Right lobe of liver (tissue), 6 donors: ENCODE data around the gene NEURL2. TPM values are rescaled to one million over a fixed set of nuclear protein-coding genes. Genes with fewer than 3 reads are reported as not detected.

ENCODE experiments used
- ATAC-seq, 4 donors: fragments of 200-7000 bp; cut with Tn5 transposase; one replicate each; pipeline ENCODE4 v1.9.1; 2020; ENCODE audit warnings: mild to moderate bottlenecking in 4 of 4, moderate library complexity in 4 of 4
- DNase-seq, 3 donors: peaks; one replicate each; pipeline ENCODE4 v3.0.0-alpha.2; 2020
- H3K27ac ChIP-seq, 3 donors: fragments of 200-600 bp; one replicate each; pipeline ENCODE4 v1.8.0; 2022
- H3K27me3 ChIP-seq, 2 donors: fragments of 200-600 bp; one replicate each; pipeline ENCODE4 v1.8.0; 2022
- H3K36me3 ChIP-seq, 4 donors: fragments of 200-600 bp; sonication (generic) in 1 of 4; one replicate each; pipeline versions ENCODE4 v1.5.1 to v1.8.0; 2017 to 2022; ENCODE audit warnings: control low read depth in 1 of 4
- H3K4me1 ChIP-seq, 4 donors: fragments of 200-600 bp; sonication (generic) in 1 of 4; one replicate each; pipeline versions ENCODE4 v1.5.1 to v1.8.0; 2017 to 2022; ENCODE audit warnings: control low read depth in 1 of 4
- H3K4me3 ChIP-seq, 3 donors: fragments of 200-600 bp; one replicate each; pipeline ENCODE4 v1.8.0; 2022
- H3K9me3 ChIP-seq, 4 donors: fragments of 200-600 bp; sonication (generic) in 1 of 4; one replicate each; pipeline versions ENCODE4 v1.5.1 to v1.8.0; 2017 to 2022; ENCODE audit warnings: control low read depth in 1 of 4
- POLR2A ChIP-seq: fragments of 450-650 bp; IDR thresholded peaks from one replicate; pipeline ENCODE4 v1.6.1; 2017; ENCODE audit warnings: antibody characterized with exemption, mild to moderate bottlenecking
- WGBS: methylation state at CpG from one replicate; pipeline ENCODE4 v1.1.6; 2018; ENCODE audit warnings: low coverage, low lambda C conversion rate; ENCODE audit not compliant: insufficient coverage; ENCODE audit errors: missing lambda C conversion rate; 5-methylcytosine and 5-hydroxymethylcytosine counted together
- intact Hi-C, 2 donors: fragments of 100-400 bp; cut with DNase I; formaldehyde crosslinking; loops; one replicate each; pipeline versions ENCODE4 v1.11.2 to v1.14.1; 2022
- total RNA-seq, 6 experiments: library from RNA; depleted of rRNA in 2 of 6; stranded (reverse); fragments of >200 nt in 2 of 6; fragmentation: NEBNext Ultra II Directional in 3 of 6; extraction: Animal tissue kit (Norgen Biotek cat#: 25700) in 3 of 6; gene quantifications; one replicate each; pipeline versions ENCODE4 v1.1.0 to v1.2.4, GENCODE V29; 2016 to 2023
- TF ChIP-seq, protein P1 (sequence below), 4 donors: fragments of 200-600 bp in 3 of 4; fragments of 450-650 bp in 1 of 4; IDR thresholded peaks; one replicate each; pipeline versions ENCODE4 v1.5.1 to v1.8.0; 2016 to 2022; ENCODE audit warnings: antibody characterized with exemption in 4 of 4, mild to moderate bottlenecking in 2 of 4
- donor health status: DM: no; HTN: yes; CAD: no.
- donor health status: DM: no; HTN: no; CAD: no.
- donor health status: DM: no; HTN: no; CAD: no.
- donor health status: DM: no; HTN: yes; CAD: no.
- donor health status: DM: no; HTN: yes; CAD: no.

The NEURL2 gene
- total RNA-seq, 6 experiments from 2014 or later, result 3.6 to 8.8 (median 5.4) TPM

DNA sequence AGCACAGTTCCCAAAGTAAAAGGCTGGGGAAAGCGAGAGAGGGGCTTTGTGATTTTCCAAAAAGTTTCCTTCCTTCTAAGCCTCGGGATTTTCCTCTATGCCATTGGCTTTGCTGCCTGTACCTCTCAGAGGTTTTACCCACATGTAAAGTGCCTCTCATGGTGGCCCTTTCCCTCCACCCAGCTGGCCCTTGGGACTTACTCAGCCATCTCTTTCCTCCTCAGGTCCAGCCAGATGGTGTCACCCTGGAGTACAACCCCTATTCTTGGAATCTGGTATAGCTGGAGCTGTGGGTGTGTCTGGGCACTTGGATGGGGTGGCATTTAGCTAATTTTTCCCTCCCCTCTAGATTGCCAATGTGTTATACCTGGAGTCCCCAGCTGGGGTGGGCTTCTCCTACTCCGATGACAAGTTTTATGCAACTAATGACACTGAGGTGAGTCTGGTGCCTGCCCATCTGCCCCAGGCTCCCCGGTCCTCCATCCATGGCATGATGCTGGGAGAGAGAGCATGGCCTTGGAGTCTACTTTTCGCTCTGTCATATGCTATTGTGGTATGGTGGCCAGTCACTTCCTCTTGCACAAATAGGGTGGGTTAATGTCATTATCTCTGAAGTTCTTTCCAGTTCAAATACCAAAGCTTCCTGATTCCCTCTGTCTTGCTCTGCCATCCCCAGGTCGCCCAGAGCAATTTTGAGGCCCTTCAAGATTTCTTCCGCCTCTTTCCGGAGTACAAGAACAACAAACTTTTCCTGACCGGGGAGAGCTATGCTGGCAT lies 1.2 kb upstream of the NEURL2 start:
- WGBS, result 56% methylated on average over 8 of the region's 9 CpGs
- peak in 1 of 4 donors; percentile 23 for ATAC-seq

GRCh38 chr20:45890077-45890984 lies 677 bp downstream of the NEURL2 start:
- H3K4me3 ChIP-seq, result peak overlapping the region; percentile 75 to 93 (median 77)
- intact Hi-C loops, result loop anchor here in 1 of 2 donors (10.0 kb wide), 1 partner anchor 54 kb away; no protein-coding TSS in a partner anchor
- ATAC-seq (peak; percentile 71 to 81 (median 77)), DNase-seq (peak; percentile 82 to 87 (median 86))
- peak overlapping the region; percentile 75 to 82 (median 81) for H3K27ac ChIP-seq
- H3K9me3 ChIP-seq, result no peaks in the 10 kb centered on the region
- no peaks in the 10 kb centered on the region for H3K27me3 ChIP-seq
- peak; percentile 28 for TF ChIP-seq POLR2A
- TF ChIP-seq, protein P1, sequence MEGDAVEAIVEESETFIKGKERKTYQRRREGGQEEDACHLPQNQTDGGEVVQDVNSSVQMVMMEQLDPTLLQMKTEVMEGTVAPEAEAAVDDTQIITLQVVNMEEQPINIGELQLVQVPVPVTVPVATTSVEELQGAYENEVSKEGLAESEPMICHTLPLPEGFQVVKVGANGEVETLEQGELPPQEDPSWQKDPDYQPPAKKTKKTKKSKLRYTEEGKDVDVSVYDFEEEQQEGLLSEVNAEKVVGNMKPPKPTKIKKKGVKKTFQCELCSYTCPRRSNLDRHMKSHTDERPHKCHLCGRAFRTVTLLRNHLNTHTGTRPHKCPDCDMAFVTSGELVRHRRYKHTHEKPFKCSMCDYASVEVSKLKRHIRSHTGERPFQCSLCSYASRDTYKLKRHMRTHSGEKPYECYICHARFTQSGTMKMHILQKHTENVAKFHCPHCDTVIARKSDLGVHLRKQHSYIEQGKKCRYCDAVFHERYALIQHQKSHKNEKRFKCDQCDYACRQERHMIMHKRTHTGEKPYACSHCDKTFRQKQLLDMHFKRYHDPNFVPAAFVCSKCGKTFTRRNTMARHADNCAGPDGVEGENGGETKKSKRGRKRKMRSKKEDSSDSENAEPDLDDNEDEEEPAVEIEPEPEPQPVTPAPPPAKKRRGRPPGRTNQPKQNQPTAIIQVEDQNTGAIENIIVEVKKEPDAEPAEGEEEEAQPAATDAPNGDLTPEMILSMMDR (IDR thresholded peaks at IDR 0.05), result peak; percentile 53 to 75 (median 73)
- peaks cover 0 to 38% (median 6%) of the 10 kb centered on the region in 4 donors for H3K4me1 ChIP-seq
- under 1% methylated on average over 26 of the region's 79 CpGs for WGBS
- peaks cover 0 to 21% (median 9%) of the 10 kb centered on the region in 4 donors for H3K36me3 ChIP-seq

More for the DNA sequence above, 1.2 kb upstream of the NEURL2 start:
- peaks cover 0 to 34% (median 17%) of the 10 kb centered on the region in 4 donors for H3K36me3 ChIP-seq
- H3K27ac ChIP-seq, result peak overlapping the region in 2 of 3 donors; percentile 81 to 82
- no peak for DNase-seq
- H3K4me1 ChIP-seq, result peaks cover 0 to 38% (median 6%) of the 10 kb centered on the region in 4 donors
- H3K4me3 ChIP-seq, result peak overlapping the region; percentile 75 to 93 (median 77)
- no peaks in the 10 kb centered on the region for H3K27me3 ChIP-seq
- intact Hi-C loops, result loop anchor here in 1 of 2 donors (10.0 kb wide), 1 partner anchor 53 kb away; no protein-coding TSS in a partner anchor
- TF ChIP-seq POLR2A, result no peak
- TF ChIP-seq, protein P1 (IDR thresholded peaks at IDR 0.05), result peak in 1 of 4 donors; percentile 6
- no peaks in the 10 kb centered on the region for H3K9me3 ChIP-seq

DNA sequence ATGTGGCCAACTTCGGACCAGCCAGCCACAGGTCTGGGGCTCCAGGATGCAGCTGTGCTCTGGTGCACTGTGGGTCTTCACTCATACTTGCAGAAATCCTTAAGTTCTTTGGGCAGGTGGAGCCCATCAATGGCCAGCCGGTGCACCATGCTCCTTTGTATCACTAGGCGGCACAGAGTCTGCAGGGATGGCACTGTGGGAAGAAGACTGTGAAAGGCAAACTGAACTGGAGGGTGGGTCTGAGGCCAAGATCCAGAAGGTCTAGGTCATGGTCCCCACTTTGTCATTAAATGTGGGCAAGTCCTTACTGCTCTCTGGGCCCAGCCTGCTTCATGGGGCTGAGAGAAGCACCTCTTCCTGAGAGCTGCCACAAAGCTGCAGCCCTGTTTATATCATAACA lies 2.3 kb downstream of the NEURL2 start:
- TF ChIP-seq POLR2A, result no peak
- TF ChIP-seq, protein P1 (IDR thresholded peaks at IDR 0.05), result no peak
- intact Hi-C loops, result loop anchor here in 1 of 2 donors (10.0 kb wide), 1 partner anchor 76 kb away; no protein-coding TSS in a partner anchor
- no peak for DNase-seq
- H3K4me3 ChIP-seq, result no peak overlapping the region
- H3K36me3 ChIP-seq, result peaks cover 0 to 9% (median under 1%) of the 10 kb centered on the region in 4 donors
- no peaks in the 10 kb centered on the region for H3K27me3 ChIP-seq
- no peak overlapping the region for H3K27ac ChIP-seq
- H3K4me1 ChIP-seq, result peaks cover 0 to 38% (median 6%) of the 10 kb centered on the region in 4 donors
- H3K9me3 ChIP-seq, result no peaks in the 10 kb centered on the region
- no peak for ATAC-seq
- whole genome bisulfite sequencing, result no CpG with 5 or more reads among the region's 3 CpGs

- no peak within 1 kb of the TSS for H3K27ac ChIP-seq
- H3K4me1 ChIP-seq, result peaks cover 0 to 27% (median 6%) of the 10 kb centered on the region in 4 donors
- ATAC-seq (no peak), DNase-seq (no peak)
- no peaks in the 10 kb centered on the region for H3K9me3 ChIP-seq
- no peaks in the 10 kb centered on the region for H3K27me3 ChIP-seq
- H3K4me3 ChIP-seq, result no peak within 1 kb of the TSS
- TF ChIP-seq, protein P1 (IDR thresholded peaks at IDR 0.05), result no peak
- TF ChIP-seq POLR2A, result no peak
- intact Hi-C loops, result loop anchor here in 1 of 2 donors (10.0 kb wide), 1 partner anchor 77 kb away; no protein-coding TSS in a partner anchor
- H3K36me3 ChIP-seq, result peaks cover 0 to 14% (median 0%) of the 10 kb centered on the region in 4 donors
- 89% methylated on average over 2 of the region's 8 CpGs for WGBS
Observed at GRCh38 chr20:45887346-45887715, 3.7 kb downstream of the NEURL2 start, which contains the start of gene SPATA25. Gene SPATA25, minus strand, starts transcription at chr20:45887622. Its CDS starts 32 bp downstream, at chr20:45887590.
